GM19455 (cell line): Measurements from ENCODE around the gene ABTB2.
A peak's percentile ranks its signal among the peaks of the same experiment; 100 is the strongest.

ENCODE experiments used
- ATAC-seq: cut with Tn5 transposase; IDR thresholded peaks from one replicate; pipeline ENCODE4 v1.9.1; 2021; ENCODE audit not compliant: unreplicated experiment

ABTB2 gene

DNA sequence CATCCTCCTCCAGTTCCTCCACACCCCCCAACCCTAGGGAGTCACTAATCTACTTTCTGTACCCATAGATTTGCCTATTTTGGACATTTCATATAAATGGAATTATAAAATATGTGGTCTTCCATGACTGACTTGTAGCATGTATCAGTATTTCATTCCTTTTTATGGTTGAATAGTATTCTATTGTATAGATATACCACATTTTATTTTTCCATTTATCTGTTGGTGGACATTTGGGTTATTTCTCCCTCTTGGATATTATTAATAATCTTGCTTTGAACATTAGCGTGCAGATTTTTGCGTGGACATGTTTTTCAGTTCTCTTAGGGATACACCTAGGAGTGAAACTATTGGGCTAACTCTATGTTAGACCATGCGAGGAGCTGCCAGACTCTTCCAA lies 229.0 kb downstream of the ABTB2 start:
- no peak for ATAC-seq

DNA sequence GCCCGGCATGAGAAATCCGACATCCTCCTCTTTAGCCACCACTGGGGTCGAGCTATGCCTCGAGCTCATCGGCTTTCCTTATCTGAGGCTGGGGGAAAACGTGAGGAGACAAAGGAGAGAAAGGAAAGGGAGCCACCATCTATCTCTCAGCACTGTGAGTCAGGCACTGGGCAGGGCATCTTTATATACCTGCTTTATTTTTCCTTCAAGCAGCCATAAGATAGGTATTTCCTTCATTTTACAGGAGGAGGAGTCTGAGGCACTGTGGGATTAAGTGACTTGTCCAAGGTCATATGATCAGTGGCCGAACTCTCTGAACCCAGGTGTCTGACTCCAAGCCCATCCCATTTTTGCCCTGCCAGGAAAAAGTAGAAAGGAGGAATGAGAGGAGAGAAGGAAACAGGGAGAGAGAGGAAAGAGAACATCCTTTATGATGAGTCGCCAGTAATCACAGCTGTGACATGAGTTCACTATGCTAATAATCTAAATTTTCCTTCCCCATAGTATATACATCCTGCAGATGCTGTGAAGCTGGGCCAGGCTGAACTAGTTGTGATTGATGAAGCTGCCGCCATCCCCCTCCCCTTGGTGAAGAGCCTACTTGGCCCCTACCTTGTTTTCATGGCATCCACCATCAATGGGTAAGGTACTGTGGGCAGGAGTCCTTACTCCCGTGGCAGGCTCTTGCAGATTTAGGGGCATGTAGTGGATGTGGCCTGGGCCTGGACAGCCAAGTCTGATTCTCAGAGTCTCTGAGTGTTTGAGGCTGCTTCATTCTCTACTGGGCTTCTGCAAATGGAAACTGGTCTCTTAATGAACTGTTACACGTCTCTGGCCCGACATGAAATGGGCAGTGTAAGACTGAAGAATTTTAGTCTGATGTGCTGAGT lies 230.6 kb downstream of the ABTB2 start:
- ATAC-seq = no peak

DNA sequence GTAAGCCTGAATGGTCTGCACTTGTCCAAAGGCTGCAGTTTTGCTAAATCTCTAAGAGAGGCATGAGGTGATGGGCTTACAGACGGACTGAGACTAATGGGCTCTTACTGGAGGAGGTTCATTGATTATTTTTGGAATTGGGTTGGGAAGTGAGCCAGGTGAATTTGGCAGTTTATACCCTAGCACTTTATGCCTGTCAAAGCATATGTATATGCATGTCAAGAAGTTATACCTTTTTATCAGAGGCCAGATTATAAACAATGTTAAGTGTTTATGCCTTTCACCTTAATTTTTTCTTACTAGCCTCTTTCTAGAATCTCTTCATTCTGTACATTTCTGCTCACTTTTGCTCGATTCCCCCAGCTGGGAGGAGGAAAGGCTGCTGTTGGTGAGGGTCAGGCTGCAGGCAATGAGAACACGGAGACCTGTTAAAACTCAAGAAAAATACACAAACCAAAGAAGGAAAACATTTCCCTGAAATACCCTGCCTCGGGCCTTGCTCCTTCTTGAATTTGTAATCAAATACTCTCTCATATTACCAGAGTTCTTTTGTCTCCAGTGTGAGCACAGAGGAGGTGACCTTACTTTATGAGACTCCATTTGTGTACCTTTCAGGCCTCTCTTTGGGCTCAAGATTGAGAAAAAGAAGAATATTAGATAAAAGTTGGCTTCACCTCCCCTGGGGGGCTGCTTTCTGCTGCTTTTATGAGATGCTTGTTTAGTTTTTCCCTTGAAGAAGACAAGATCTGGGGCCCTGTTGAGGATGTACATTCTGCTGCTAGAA lies 232.7 kb downstream of the ABTB2 start:
- ATAC-seq = no peak

DNA sequence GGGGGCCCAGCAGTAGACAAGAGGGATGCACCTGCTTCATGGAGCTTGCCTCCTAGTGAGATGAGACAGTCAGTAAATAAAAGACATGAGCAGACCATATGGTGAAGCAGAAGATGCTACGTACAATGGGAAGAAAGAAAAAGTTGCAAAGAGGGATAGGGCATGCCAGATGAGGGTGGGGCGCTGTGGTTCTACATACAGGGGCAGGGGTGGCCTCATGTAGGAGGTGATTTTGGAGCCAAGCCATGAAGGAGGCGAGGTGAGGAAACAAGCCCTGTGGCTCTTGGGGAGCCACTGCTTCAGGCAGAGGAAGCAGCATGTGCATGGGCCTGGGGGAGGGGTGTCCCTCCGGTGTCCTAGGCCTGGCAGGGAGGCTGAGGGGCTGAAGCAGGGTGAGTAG lies 237.2 kb downstream of the ABTB2 start:
- no peak for ATAC-seq

DNA sequence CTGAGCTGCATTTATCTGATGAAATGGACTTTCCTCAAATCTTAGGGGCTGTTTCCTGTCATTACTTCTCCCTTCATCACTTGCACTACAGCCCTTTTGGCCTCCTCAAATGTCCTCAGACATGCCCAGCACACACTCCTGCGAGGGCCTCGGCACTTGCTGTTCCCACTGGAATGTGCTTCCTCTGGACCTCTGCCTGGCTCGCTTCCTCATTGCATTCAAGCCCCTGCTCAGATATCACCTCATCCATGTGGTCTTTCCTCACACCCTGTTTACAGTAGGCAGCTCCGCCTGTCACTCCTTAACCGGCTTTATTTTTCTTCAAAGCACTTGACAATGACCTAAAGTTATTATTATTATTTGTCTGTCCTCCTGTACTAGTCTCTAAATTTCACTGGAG lies 243.3 kb downstream of the ABTB2 start:
- ATAC-seq = no peak

DNA sequence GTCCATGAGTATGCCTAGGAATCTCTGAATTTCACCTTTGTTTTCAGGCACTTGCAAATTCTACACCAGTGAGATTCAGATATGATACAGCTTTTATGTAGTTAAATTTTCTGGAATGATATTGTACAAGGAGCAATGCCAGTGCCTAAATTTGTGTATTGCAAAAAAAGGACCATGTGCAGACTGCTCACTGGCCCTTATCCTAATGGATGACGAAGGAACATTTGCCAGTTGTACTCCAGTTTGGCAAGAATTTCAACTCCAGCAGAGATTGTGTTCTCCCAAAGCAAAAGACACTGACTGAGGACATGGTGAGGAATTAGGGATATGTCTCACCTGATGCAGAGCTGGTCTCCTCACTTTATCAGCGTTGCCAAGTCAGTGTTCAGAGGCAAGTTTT lies 243.8 kb downstream of the ABTB2 start:
- ATAC-seq = no peak

DNA sequence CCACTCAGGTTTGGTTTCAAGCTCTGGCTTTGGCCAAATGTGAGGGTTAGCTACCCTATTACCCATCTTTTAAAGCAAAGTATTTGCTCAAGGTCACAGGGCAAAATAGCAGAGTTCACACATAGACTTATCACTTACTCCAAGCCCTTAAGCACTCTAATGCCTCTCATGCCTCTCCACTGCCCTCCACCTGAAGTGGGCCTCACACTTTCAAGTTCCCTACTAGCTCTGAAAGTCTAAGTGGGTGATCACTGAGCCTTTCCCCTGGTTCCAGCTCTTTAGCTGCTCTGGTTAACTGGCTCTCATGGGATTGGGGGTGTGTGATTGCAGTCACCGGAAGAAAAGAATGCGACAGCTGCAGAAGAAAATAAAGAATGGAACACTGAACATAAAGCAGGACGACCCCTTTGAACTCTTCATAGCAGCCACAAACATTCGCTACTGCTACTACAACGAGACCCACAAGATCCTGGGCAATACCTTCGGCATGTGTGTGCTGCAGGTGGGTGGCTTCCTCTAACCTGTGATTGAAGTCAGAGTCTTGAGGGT lies 246.0 kb downstream of the ABTB2 start:
- ATAC-seq = no peak

DNA sequence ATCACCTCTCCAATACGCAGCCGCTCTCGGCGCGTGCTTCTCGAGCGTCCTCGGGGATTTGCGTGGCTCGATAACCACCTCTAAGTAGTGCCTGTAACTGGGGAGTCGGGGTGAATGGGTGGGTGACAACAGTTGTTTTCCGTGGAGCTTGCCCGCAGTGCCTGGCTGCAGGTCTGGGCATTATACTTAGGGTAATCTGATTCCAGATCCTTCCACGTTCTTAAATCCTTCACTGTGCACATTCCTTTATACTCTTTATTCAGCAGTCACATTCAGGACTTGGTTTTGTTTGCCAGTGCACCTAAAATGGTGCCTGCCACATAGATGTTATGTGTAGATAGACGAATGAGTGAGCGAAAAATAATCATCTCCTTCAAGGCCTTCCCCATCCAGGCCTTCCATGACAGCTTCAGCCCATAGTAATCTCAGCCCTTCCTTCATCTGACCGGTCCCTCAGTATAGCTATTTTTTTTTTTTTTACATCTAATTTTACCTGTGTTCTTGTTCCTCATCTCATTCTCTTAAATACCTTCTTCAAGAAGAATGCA lies 251.8 kb downstream of the ABTB2 start:
- ATAC-seq = no peak

DNA sequence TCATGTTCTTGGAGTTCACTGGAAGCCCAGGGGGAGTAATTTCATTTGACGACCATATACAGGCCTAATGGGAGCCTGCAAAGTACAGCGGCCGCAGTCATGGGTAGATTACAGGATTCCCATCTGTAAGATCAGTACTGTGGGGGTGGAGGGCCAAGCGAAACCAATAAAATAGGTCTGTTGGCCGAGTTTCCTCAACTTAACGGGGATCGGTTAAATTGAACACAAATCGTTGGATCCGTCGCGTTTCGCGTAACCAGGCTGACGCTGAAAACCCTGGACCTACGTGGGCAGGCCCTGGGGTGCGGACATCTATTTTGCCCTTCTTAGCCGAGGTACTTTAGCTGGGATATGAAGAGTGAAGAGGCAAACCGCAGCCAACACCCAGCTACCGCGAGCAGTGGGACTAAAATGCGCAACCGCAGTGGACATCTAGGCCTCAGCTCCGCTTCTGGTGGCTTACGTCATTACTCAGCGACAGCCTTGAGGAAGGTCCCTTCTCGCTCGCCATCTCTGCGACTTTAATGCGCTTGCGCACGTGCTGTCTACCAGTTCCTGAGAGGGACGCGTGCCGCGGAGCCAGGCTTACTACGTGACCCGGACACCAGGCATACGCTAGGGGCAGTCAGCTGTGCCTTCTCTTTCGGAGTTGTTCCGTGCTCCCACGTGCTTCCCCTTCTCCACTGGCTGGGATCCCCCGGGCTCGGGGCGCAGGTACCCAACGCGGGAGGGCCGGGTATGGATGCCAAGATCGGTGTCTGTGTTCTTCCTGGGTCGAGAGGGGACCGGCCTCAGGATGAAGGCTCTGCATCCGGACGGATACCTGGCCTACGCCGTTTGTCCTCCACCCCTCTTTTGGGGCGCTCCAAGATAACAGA lies 252.5 kb downstream of the ABTB2 start, which contains the start of gene NAT10:
Gene NAT10 (plus strand): TSS at position 551 of the 878 bp plus-strand sequence. CDS start 2,597 bp downstream, outside the sequence.
- peak; percentile 86 for ATAC-seq

DNA sequence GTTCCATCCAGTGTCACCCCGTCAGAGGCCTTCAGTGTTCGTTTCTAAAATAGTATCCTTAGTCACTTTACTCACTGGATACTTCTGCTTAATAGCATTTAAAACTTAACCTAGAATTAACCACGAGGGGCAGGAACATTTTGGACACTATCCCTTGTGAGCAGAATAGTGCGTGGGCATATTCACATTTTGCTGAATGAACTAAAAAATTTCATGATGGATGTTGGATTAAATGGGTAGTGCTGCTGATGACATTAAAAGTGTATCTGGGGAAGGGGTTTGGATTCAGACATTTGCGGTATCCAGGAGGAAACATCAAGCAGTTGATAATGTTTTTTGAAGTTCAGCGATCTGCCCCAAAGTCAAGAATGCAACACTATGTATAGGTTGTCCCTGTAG lies 253.1 kb downstream of the ABTB2 start:
- ATAC-seq = no peak
